ENCODE measurements around the gene SIGLECL1. TPM values are rescaled to one million over a fixed set of nuclear protein-coding genes. Genes with fewer than 3 reads are reported as not detected.

The SIGLECL1 gene
- polyA plus RNA-seq, 3 donors = 0.16 TPM; not detected in 2

DNA sequence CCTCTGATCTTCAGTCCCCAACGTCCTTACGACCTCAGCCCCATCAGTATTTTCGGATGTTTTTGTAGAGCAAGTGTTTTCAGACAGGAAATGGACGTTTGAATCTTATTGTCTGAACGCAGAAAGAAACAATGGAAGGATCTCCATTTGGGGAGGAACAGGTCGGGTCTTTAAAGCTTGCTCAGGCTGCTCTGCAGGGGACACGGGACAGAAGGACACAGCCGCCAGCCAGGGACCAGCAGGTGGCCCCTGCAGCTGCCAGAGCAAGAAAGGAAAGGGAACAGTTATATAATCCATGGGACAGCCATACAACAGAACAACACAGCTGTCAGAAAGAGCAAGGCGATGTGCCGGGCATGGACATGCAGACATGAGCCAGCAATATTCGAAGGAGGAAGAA is 42.1 kb downstream of the SIGLECL1 start:
- 46% methylated on average over 7 of the region's 11 CpGs for WGBS (ENCODE audit: insufficient coverage)
- no peaks in the 10 kb centered on the region for H3K36me3 ChIP-seq (replicated peaks in 1 of 2; ENCODE audit: control insufficient read depth in 1 of 2, insufficient read depth in 2 of 2, low read length in 2 of 2)
- H3K4me1 ChIP-seq (ENCODE audit: control insufficient read depth in 1 of 2, insufficient read depth in 2 of 2, low read length in 2 of 2) = no peaks in the 10 kb centered on the region
- H3K4me2 ChIP-seq (replicated peaks; ENCODE audit: extremely low read depth, low read length, poor library complexity, severe bottlenecking) = no peak overlapping the region
- Mint-ChIP-seq H3K36me3 (no peaks in the 10 kb centered on the region), H3K4me1 (no peaks in the 10 kb centered on the region), H3K9me3 (peaks cover 0 to 1% (median 0%) of the 10 kb centered on the region in 7 donors), H3K4me3 (no peak overlapping the region), H3K27me3 (ENCODE audit: low read depth in 3 of 3) (peaks cover 9 to 26% (median 14%) of the 10 kb centered on the region in 3 donors), H3K27ac (no peak overlapping the region)
- H3K9me3 ChIP-seq (replicated peaks in 1 of 2; ENCODE audit: control insufficient read depth in 1 of 2, insufficient read depth in 1 of 2, low read length in 2 of 2) = no peaks in the 10 kb centered on the region
- no peak for DNase-seq
- no peaks in the 10 kb centered on the region for H4K20me1 ChIP-seq (ENCODE audit: insufficient read depth, low read length)
- no peak overlapping the region for H3K4me3 ChIP-seq (replicated peaks in 1 of 3; ENCODE audit: low read depth in 2 of 3, low read length in 3 of 3)
- H3K79me2 ChIP-seq (ENCODE audit: insufficient read depth, low read length) = no peaks in the 10 kb centered on the region
- intact Hi-C loops (cut with micrococcal nuclease) = loop anchor here in 1 of 2 donors (10.0 kb wide), 1 partner anchor 1068 kb away; no protein-coding TSS in a partner anchor
- no peaks in the 10 kb centered on the region for H3K27me3 ChIP-seq (ENCODE audit: control insufficient read depth in 2 of 2, insufficient read depth in 2 of 2, low read length in 2 of 2)
- no peak overlapping the region for H2AFZ ChIP-seq (ENCODE audit: insufficient read depth, low read depth, low read length, poor library complexity, severe bottlenecking)
- TF ChIP-seq, protein P1, sequence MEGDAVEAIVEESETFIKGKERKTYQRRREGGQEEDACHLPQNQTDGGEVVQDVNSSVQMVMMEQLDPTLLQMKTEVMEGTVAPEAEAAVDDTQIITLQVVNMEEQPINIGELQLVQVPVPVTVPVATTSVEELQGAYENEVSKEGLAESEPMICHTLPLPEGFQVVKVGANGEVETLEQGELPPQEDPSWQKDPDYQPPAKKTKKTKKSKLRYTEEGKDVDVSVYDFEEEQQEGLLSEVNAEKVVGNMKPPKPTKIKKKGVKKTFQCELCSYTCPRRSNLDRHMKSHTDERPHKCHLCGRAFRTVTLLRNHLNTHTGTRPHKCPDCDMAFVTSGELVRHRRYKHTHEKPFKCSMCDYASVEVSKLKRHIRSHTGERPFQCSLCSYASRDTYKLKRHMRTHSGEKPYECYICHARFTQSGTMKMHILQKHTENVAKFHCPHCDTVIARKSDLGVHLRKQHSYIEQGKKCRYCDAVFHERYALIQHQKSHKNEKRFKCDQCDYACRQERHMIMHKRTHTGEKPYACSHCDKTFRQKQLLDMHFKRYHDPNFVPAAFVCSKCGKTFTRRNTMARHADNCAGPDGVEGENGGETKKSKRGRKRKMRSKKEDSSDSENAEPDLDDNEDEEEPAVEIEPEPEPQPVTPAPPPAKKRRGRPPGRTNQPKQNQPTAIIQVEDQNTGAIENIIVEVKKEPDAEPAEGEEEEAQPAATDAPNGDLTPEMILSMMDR (IDR thresholded peaks at IDR 0.05) = no peak
- no peak overlapping the region for H3K27ac ChIP-seq (ENCODE audit: low read depth in 1 of 2, low read length in 2 of 2)
- no peak overlapping the region for H3K9ac ChIP-seq (ENCODE audit: insufficient read depth, low read length, poor library complexity, severe bottlenecking)

- no peaks in the 10 kb centered on the region for H3K4me1 ChIP-seq (ENCODE audit: control insufficient read depth in 1 of 2, insufficient read depth in 2 of 2, low read length in 2 of 2)
- H3K27ac ChIP-seq (ENCODE audit: low read depth in 1 of 2, low read length in 2 of 2) = no peak overlapping the region
- no peaks in the 10 kb centered on the region for H4K20me1 ChIP-seq (ENCODE audit: insufficient read depth, low read length)
- no peaks in the 10 kb centered on the region for H3K9me3 ChIP-seq (replicated peaks in 1 of 2; ENCODE audit: control insufficient read depth in 1 of 2, insufficient read depth in 1 of 2, low read length in 2 of 2)
- TF ChIP-seq, protein P1 (IDR thresholded peaks at IDR 0.05) = no peak
- no peak overlapping the region for H2AFZ ChIP-seq (ENCODE audit: insufficient read depth, low read depth, low read length, poor library complexity, severe bottlenecking)
- Mint-ChIP-seq H3K9me3 (peaks cover 0 to 1% (median 0%) of the 10 kb centered on the region in 7 donors), H3K4me3 (no peak overlapping the region), H3K4me1 (no peaks in the 10 kb centered on the region), H3K27me3 (ENCODE audit: low read depth in 3 of 3) (peaks cover 9 to 26% (median 15%) of the 10 kb centered on the region in 3 donors), H3K27ac (no peak overlapping the region), H3K36me3 (no peaks in the 10 kb centered on the region)
- 93% methylated on average over 12 of the region's 14 CpGs for WGBS (ENCODE audit: insufficient coverage)
- no peak overlapping the region for H3K4me3 ChIP-seq (replicated peaks in 1 of 3; ENCODE audit: low read depth in 2 of 3, low read length in 3 of 3)
- no peaks in the 10 kb centered on the region for H3K27me3 ChIP-seq (ENCODE audit: control insufficient read depth in 2 of 2, insufficient read depth in 2 of 2, low read length in 2 of 2)
- H3K9ac ChIP-seq (ENCODE audit: insufficient read depth, low read length, poor library complexity, severe bottlenecking) = no peak overlapping the region
- no peaks in the 10 kb centered on the region for H3K36me3 ChIP-seq (replicated peaks in 1 of 2; ENCODE audit: control insufficient read depth in 1 of 2, insufficient read depth in 2 of 2, low read length in 2 of 2)
- DNase-seq = no peak
- H3K4me2 ChIP-seq (replicated peaks; ENCODE audit: extremely low read depth, low read length, poor library complexity, severe bottlenecking) = no peak overlapping the region
- H3K79me2 ChIP-seq (ENCODE audit: insufficient read depth, low read length) = no peaks in the 10 kb centered on the region
- intact Hi-C loops (cut with micrococcal nuclease) = loop anchor here in 1 of 2 donors (10.0 kb wide), 1 partner anchor 1069 kb away; no protein-coding TSS in a partner anchor
Measured at GRCh38 chr19:51293571-51294210, 42.8 kb downstream of the SIGLECL1 start.

Data from CD14-positive monocyte (primary cell).